ENCODE measurements around the gene TFAP2B. TPM values are rescaled to one million over a fixed set of nuclear protein-coding genes. Genes with fewer than 3 reads are reported as not detected.

TFAP2B gene
- total RNA-seq, 1 experiment from 2014 or later, result not detected

- no peak for DNase-seq (ENCODE audit: low read depth)
Measured at GRCh38 chr6:50824552-50824951, 5.9 kb downstream of the TFAP2B start.

GRCh38 chr6:50825375-50826036, 6.8 kb downstream of the TFAP2B start:
- DNase-seq (ENCODE audit: low read depth), result no peak

- no peak for DNase-seq (ENCODE audit: low read depth)
Measured at GRCh38 chr6:50826037-50826761, 7.5 kb downstream of the TFAP2B start.

GRCh38 chr6:50826803-50827202, 8.1 kb downstream of the TFAP2B start:
- DNase-seq (ENCODE audit: low read depth), result no peak

GRCh38 chr6:50829049-50829448, 10.4 kb downstream of the TFAP2B start:
- no peak for DNase-seq (ENCODE audit: low read depth)

- no peak for DNase-seq (ENCODE audit: low read depth)
Measured at GRCh38 chr6:50829898-50830444, 11.3 kb downstream of the TFAP2B start.

- DNase-seq (ENCODE audit: low read depth), result no peak
Measured at GRCh38 chr6:50831186-50831585, 12.5 kb downstream of the TFAP2B start.

- no peak for DNase-seq (ENCODE audit: low read depth)
Measured at GRCh38 chr6:50832912-50833311, 14.2 kb downstream of the TFAP2B start.

GRCh38 chr6:50834929-50835410, 16.3 kb downstream of the TFAP2B start:
- no peak for DNase-seq (ENCODE audit: low read depth)

- DNase-seq (ENCODE audit: low read depth), result no peak
Measured at GRCh38 chr6:50836231-50836630, 17.6 kb downstream of the TFAP2B start.

GRCh38 chr6:50837589-50838445, 19.1 kb downstream of the TFAP2B start:
- no peak for DNase-seq (ENCODE audit: low read depth)

- no peak for DNase-seq (ENCODE audit: low read depth)
Measured at GRCh38 chr6:50840112-50840810, 21.6 kb downstream of the TFAP2B start.

- no peak for DNase-seq (ENCODE audit: low read depth)
Measured at GRCh38 chr6:50840811-50841192, 22.1 kb downstream of the TFAP2B start.

- no peak for DNase-seq (ENCODE audit: low read depth)
Measured at GRCh38 chr6:50842446-50842845, 23.8 kb downstream of the TFAP2B start.

GRCh38 chr6:50842861-50843384, 24.3 kb downstream of the TFAP2B start:
- DNase-seq (ENCODE audit: low read depth), result no peak

GRCh38 chr6:50843842-50844241, 25.2 kb downstream of the TFAP2B start:
- no peak for DNase-seq (ENCODE audit: low read depth)

- no peak for DNase-seq (ENCODE audit: low read depth)
Measured at GRCh38 chr6:50845499-50846143, 26.9 kb downstream of the TFAP2B start.

- no peak for DNase-seq (ENCODE audit: low read depth)
Measured at GRCh38 chr6:50846144-50846851, 27.6 kb downstream of the TFAP2B start.

- DNase-seq (ENCODE audit: low read depth), result no peak
Measured at GRCh38 chr6:50846852-50847155, 28.1 kb downstream of the TFAP2B start.

GRCh38 chr6:50847890-50848594, 29.4 kb downstream of the TFAP2B start:
- no peak for DNase-seq (ENCODE audit: low read depth)
